Endothelial cell of umbilical vein (primary cell): ENCODE data around the gene BZW2. TPM values are rescaled to one million over a fixed set of nuclear protein-coding genes. Genes with fewer than 3 reads are reported as not detected.

Source experiments
- BruUV-seq: library from RNA; stranded (reverse); fragments of 400-500 nt; replicated peaks from 2 replicates; lab custom pipeline; 2021; lab: Mats Ljungman, UMichigan
- CTCF ChIA-PET: fragments of 300-600, 350-600 bp; sonication (Branson Sonifier 250); formaldehyde crosslinking; loops from one replicate; lab custom pipeline; 2021; ENCODE audit warnings: antibody characterized with exemption, inconsistent platforms; lab: Charles Lee
- POLR2A ChIA-PET: fragments of 300-600, 350-600 bp; sonication (Branson Sonifier 250); formaldehyde crosslinking; loops from one replicate; lab custom pipeline; 2021; ENCODE audit warnings: antibody characterized with exemption, inconsistent platforms; lab: Charles Lee
- DNase-seq: peaks from one replicate; pipeline ENCODE4 v3.0.0-alpha.2; 2011; ENCODE audit warnings: low read depth, low spot score
- FAIRE-seq: peaks from 2 replicates; lab custom pipeline; 2011; peaks lifted over from hg19 to GRCh38; lab: Jason Lieb, UNC
- H2AFZ ChIP-seq: 2 replicates; pipeline ENCODE4 v1.6.0; 2012; ENCODE audit warnings: low read depth, low read length, control low read depth, inconsistent platforms
- H3K27ac ChIP-seq: 2 replicates; pipeline ENCODE4 v1.5.1; 2011; ENCODE audit warnings: low read depth, mild to moderate bottlenecking, control low read depth, low read length, moderate library complexity; ENCODE audit not compliant: insufficient read depth
- H3K27me3 ChIP-seq, 2 experiments: 2 replicates each; pipeline versions ENCODE4 v1.6.0 to v1.6.1; 2011; ENCODE audit warnings: low read length in 2 of 2, mixed read lengths in 1 of 2; ENCODE audit not compliant: control insufficient read depth in 2 of 2, insufficient read depth in 2 of 2
- H3K36me3 ChIP-seq, 2 experiments: 2 replicates in 1 of 2; 3 replicates in 1 of 2; pipeline ENCODE4 v1.5.1; 2011; ENCODE audit warnings: low read length in 2 of 2, mild to moderate bottlenecking in 1 of 2, moderate library complexity in 1 of 2; ENCODE audit not compliant: control insufficient read depth in 2 of 2, insufficient read depth in 2 of 2; ENCODE audit errors: extremely low read depth in 1 of 2
- H3K4me1 ChIP-seq: 3 replicates; pipeline ENCODE4 v1.5.1; 2011; ENCODE audit warnings: mild to moderate bottlenecking, low read length; ENCODE audit not compliant: control insufficient read depth, insufficient read depth; ENCODE audit errors: extremely low read depth
- H3K4me2 ChIP-seq: 2 replicates; pipeline ENCODE4 v1.6.1; 2011; ENCODE audit warnings: low read length, control low read depth, mixed read lengths; ENCODE audit not compliant: insufficient read depth
- H3K4me3 ChIP-seq, 3 experiments: fragments of 200-600 bp in 1 of 3; sonication (generic), shearing (Covaris generic) in 1 of 3; replicated peaks in 1 of 3; 2 replicates each; pipeline ENCODE4 v1.5.1; 2011 to 2016; ENCODE audit warnings: control low read depth in 3 of 3, low read length in 3 of 3, mild to moderate bottlenecking in 2 of 3, inconsistent platforms in 1 of 3, low read depth in 1 of 3, moderate library complexity in 1 of 3; ENCODE audit not compliant: insufficient read depth in 1 of 3
- H3K79me2 ChIP-seq: 2 replicates; pipeline ENCODE4 v1.6.0; 2012; ENCODE audit warnings: low read length, inconsistent platforms; ENCODE audit not compliant: control insufficient read depth, insufficient read depth
- H3K9ac ChIP-seq: replicated peaks from 2 replicates; pipeline ENCODE3; 2011; ENCODE audit warnings: low read length, control low read depth; ENCODE audit not compliant: insufficient read depth; ENCODE audit errors: extremely low read depth
- H3K9me1 ChIP-seq: replicated peaks from 3 replicates; pipeline ENCODE4 v1.6.0; 2011; ENCODE audit warnings: mild to moderate bottlenecking, low read length; ENCODE audit not compliant: control insufficient read depth, insufficient read depth; ENCODE audit errors: extremely low read depth
- H3K9me3 ChIP-seq: replicated peaks from 2 replicates; pipeline ENCODE4 v1.5.1; 2012; ENCODE audit warnings: low read length, inconsistent platforms; ENCODE audit not compliant: control insufficient read depth, insufficient read depth
- H4K20me1 ChIP-seq: replicated peaks from 2 replicates; pipeline ENCODE3; 2011; ENCODE audit warnings: mild to moderate bottlenecking, low read length; ENCODE audit not compliant: control insufficient read depth, insufficient read depth; ENCODE audit errors: extremely low read depth
- EZH2 ChIP-seq: IDR thresholded peaks from 2 replicates; pipeline ENCODE4 v1.6.1; 2012; ENCODE audit warnings: borderline replicate concordance, low read depth, mild to moderate bottlenecking, moderate library complexity, low read length, inconsistent platforms; ENCODE audit not compliant: severe bottlenecking
- FOS ChIP-seq: IDR thresholded peaks from 2 replicates; pipeline ENCODE4 v1.6.1; 2011; ENCODE audit warnings: mild to moderate bottlenecking, low read length, moderate library complexity, borderline replicate concordance; ENCODE audit not compliant: insufficient read depth
- GATA2 ChIP-seq: IDR thresholded peaks from 2 replicates; pipeline ENCODE4 v1.7.0; 2011; ENCODE audit warnings: low read depth, mild to moderate bottlenecking, moderate library complexity, mixed read lengths, low read length; ENCODE audit not compliant: insufficient read length, insufficient read depth
- JUN ChIP-seq: IDR thresholded peaks from 2 replicates; pipeline ENCODE4 v1.6.1; 2011; ENCODE audit warnings: borderline replicate concordance, low read depth; ENCODE audit not compliant: insufficient read length, insufficient read depth
- MYC ChIP-seq: IDR thresholded peaks from one replicate; pipeline ENCODE4 v1.6.1; 2011; ENCODE audit warnings: mild to moderate bottlenecking, low read depth, low read length
- POLR2A ChIP-seq: IDR thresholded peaks from 2 replicates; pipeline ENCODE4 v1.6.1; 2012; ENCODE audit warnings: low read depth, mild to moderate bottlenecking, control low read depth, low read length
- POLR2AphosphoS5 ChIP-seq: IDR thresholded peaks from 2 replicates; pipeline ENCODE4 v1.6.1; 2012; ENCODE audit warnings: low read depth, mild to moderate bottlenecking, control low read depth, low read length, moderate library complexity; ENCODE audit not compliant: insufficient read depth
- dilution Hi-C: fragments of 300-500 bp; cut with MboI; formaldehyde crosslinking; loops from one replicate; pipeline ENCODE4 v1.15.0; 2019; ENCODE audit warnings: low sequenced_read_pairs; ENCODE audit not compliant: extremely low pct_ligation_motif_present
- intact Hi-C: fragments of 100-400 bp; cut with micrococcal nuclease; formaldehyde crosslinking; loops from one replicate; pipeline ENCODE4 v1.10.0; 2022
- polyA plus RNA-seq, 4 experiments: library from polyadenylated mRNA; depleted of rRNA in 3 of 4; stranded (reverse) in 3 of 4; unstranded in 1 of 4; fragments of >200 nt; gene quantifications; 2 replicates each; pipeline versions ENCODE4 v1.2.1 to v1.2.3, GENCODE V29; 2011 to 2012; ENCODE audit warnings: missing spikeins in 1 of 4
- total RNA-seq: library from RNA; stranded (reverse); gene quantifications from 2 replicates; pipeline ENCODE4 v1.2.3, GENCODE V29; 2021
- TF ChIP-seq, protein P1 (sequence below): IDR thresholded peaks from 2 replicates; pipeline ENCODE4 v1.6.1; 2011; ENCODE audit not compliant: insufficient read depth, insufficient read length
- TF ChIP-seq, protein P2 (sequence below), 2 donors: IDR thresholded peaks; 1 replicate in 1 of 2; 2 replicates in 1 of 2; pipeline ENCODE4 v1.5.1; 2011; ENCODE audit warnings: low read length in 2 of 2, mild to moderate bottlenecking in 2 of 2, moderate library complexity in 2 of 2, control low read depth in 1 of 2, inconsistent platforms in 1 of 2, low read depth in 1 of 2; ENCODE audit not compliant: insufficient read depth in 1 of 2; ENCODE audit errors: extremely low read depth in 1 of 2

Gene BZW2
- total and polyA plus RNA-seq, 2 donors (not counting 3 experiments of a cell fraction or from before 2014, with no cell fraction given) = 39.7 to 106 TPM

DNA sequence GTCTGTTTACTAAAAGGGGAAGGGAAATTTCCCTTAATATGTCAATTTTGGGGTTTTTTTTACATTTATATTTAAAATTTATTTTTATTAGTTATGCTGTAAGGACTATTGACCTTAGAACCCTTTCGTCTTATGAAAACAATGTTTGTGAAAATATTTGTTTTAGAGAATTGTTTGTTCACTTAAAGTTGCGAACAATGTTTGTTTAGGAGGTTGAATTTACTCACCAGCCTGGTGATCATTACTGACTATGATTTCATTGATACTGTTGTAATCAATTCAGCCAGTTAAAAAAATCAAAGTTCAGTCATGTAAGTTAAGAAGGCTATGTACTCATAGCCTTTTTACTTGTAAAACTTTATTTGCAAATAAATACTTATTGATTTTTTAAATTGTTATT lies 80.2 kb downstream of the BZW2 start:
- Histone ChIP-seq H3K9me3 (no peaks in the 10 kb centered on the region), H4K20me1 (no peaks in the 10 kb centered on the region), H3K9me1 (no peaks in the 10 kb centered on the region), H3K4me3 (no peak overlapping the region), H3K9ac (no peak overlapping the region), H3K27me3 (no peaks in the 10 kb centered on the region), H3K4me2 (no peak overlapping the region), H3K79me2 (no peaks in the 10 kb centered on the region), H3K27ac (no peak overlapping the region), H3K36me3 (no peaks in the 10 kb centered on the region), H2AFZ (no peak overlapping the region), H3K4me1 (no peaks in the 10 kb centered on the region)
- DNase-seq (no peak), FAIRE-seq (peak; percentile 59)
- intact Hi-C loops (loop anchor here (2.0 kb wide), 1 partner anchor 15 kb away; no protein-coding TSS in a partner anchor), dilution Hi-C loops (no loop called here)
- CTCF ChIA-PET = no interaction called here
- TF ChIP-seq GATA2 = no peak
- TF ChIP-seq EZH2 = no peak
- TF ChIP-seq MYC = no peak
- TF ChIP-seq POLR2A = no peak
- TF ChIP-seq, protein P1, sequence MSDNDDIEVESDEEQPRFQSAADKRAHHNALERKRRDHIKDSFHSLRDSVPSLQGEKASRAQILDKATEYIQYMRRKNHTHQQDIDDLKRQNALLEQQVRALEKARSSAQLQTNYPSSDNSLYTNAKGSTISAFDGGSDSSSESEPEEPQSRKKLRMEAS = no peak
- TF ChIP-seq JUN = no peak
- TF ChIP-seq, protein P2, sequence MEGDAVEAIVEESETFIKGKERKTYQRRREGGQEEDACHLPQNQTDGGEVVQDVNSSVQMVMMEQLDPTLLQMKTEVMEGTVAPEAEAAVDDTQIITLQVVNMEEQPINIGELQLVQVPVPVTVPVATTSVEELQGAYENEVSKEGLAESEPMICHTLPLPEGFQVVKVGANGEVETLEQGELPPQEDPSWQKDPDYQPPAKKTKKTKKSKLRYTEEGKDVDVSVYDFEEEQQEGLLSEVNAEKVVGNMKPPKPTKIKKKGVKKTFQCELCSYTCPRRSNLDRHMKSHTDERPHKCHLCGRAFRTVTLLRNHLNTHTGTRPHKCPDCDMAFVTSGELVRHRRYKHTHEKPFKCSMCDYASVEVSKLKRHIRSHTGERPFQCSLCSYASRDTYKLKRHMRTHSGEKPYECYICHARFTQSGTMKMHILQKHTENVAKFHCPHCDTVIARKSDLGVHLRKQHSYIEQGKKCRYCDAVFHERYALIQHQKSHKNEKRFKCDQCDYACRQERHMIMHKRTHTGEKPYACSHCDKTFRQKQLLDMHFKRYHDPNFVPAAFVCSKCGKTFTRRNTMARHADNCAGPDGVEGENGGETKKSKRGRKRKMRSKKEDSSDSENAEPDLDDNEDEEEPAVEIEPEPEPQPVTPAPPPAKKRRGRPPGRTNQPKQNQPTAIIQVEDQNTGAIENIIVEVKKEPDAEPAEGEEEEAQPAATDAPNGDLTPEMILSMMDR (IDR thresholded peaks at IDR 0.05; ENCODE audit: extremely low read depth in 1 of 2, insufficient read depth in 1 of 2, low read depth in 1 of 2, low read length in 2 of 2) = no peak
- no peak for TF ChIP-seq POLR2AphosphoS5
- no peak for TF ChIP-seq FOS
- BruUV-seq = no TSS peak
- POLR2A ChIA-PET = no interaction called here
